GM21381 (cell line): Measurements from ENCODE around the gene ANKRD12.
"Not testable (repeated sequence)": the region's sequence is repeated elsewhere in the genome, so short reads cannot be mapped to it uniquely, and the experiment has no call there.

Experiments used
- ATAC-seq: cut with Tn5 transposase; IDR thresholded peaks from one replicate; pipeline ENCODE4 v1.9.1; 2021; ENCODE audit warnings: mild to moderate bottlenecking, moderate library complexity; ENCODE audit not compliant: unreplicated experiment

ANKRD12 gene

DNA sequence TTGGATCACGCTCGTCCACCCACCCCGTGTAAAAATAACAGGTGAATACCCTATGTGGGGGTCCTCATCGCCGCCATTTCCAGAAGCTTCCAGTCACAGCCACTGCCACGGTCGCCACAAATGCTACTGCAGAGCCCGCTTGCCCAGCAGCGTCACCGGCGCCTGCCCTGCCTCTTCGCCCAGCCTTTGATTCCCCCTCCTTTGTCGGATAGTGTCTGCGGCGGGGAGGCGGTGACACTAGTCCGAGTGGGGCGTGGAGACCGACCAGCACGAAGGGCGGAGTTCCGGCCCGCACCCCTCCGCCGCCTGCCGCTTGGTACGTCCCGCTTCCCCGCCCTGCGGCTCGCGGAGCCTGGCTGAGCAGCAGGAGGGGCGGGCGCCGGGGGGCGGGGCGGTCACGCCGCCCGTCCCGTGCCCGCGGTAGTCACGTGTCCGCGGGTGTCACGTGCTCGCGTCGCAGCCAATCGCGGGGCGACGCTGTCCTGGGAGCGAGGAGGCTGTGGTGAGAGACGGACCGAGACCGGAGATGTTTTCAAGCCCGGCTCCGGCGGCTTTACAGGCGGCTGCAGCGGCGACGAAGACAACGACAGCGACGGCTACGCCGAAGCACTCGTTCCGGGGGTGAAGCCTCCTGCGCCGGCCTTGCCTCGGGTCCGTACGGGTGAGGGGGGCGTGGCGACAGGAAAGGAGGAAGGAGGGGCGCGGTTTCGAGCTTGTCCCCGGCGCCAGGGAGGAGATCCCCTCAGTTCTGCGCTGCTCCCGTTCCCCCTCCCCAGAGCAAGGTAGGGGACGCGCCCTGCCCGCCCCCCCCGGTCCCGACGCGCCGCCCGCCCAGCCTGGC lies at the start of gene ANKRD12:
Gene ANKRD12 (plus strand): TSS at position 467 of the 841 bp plus-strand sequence. CDS start 45,652 bp downstream, outside the sequence.
- peak; percentile 68 for ATAC-seq

DNA sequence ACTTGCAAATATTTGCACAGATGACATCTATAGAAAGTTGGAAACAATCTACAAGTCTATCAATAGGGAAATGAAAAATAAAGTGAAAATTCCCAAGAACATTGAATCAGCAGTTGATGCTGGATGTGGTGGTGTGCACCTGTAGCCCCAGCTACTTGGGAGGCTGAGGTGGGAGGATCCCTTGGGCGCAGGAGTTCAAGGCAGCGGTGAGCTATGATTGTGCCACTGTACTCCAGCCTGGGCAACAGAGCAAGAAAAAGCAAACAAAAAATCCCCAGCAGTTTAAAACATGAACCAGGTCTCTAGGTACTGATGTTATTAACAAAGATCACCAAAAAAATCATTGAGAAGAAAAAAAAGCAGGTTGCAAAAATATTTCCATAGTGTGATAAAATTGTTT lies 49.4 kb upstream of the ANKRD12 start:
- no peak for ATAC-seq

DNA sequence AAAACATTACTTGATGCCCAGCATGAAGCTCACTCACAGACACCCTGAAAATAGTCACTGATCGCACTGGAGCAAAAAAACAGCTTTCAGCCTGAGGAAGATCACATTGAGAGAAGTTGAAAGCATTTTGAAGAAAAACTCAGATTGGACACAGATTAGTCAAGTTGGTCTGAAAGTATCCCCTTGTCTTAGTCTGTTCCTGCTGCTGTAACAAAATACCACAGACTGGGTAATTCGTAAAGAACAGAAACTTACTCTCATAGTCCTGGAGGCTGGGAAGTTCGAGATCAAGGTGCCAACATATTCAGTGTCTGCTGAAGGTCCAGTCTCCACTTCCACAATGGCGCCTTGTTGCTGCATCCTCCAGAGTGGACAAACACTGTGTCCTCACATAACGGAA lies 48.3 kb upstream of the ANKRD12 start:
- ATAC-seq, result no peak

DNA sequence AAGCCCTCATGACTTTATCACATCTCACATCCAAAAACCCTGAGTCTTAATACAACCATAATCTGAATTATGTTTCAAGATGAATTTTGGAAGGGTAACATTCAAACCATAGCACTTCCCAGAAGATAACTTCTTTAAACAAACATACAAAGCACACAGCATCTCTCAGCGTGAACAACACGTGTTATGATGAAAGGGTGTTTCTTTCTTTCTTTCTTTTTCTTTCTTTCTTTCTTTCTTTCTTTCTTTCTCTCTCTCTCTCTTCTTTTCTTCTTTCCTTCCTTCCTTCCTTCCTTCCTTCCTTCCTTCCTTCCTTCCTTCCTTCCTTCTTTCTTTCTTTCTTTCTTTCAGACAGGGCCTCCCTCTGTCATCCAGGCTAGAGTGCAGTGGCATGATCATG lies 47.9 kb upstream of the ANKRD12 start:
- not testable (repeated sequence) for ATAC-seq

DNA sequence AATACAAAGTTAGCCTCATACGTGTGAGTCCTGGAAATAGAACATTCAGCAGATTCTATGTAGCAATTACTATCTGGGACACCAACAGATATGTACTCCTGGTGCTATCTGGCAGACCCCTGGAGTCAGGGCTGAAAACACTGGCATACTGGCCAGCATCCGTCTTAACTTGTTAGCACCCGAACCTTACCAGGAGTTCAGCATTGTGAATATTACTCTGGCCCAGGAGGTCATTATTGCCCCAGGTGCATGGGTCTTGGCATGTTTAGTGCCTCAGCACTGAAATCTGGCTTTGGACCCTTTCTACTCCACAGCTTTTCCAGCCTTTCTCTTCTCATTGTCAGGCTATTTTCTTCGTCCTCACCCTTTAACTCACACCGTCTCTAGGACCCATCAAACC lies 46.0 kb upstream of the ANKRD12 start:
- ATAC-seq, result no peak

DNA sequence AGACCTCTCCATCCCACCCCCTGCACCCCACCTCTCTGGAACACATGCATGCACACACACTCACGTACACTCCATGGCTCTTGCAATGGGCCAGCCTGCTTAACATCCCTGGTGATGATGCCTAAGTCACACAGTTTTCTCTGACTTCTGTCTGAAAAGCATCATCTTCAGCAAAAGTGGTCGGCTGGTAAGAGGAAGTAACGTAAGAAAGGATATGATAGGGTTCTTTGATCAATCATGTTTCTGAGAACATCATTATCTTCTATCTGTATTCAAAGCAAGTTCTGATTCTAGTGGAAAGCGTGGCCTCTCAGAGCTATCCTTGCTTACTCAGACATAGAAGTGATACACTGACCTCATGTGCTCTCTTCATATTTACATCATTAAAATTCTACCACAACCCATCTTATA lies 45.5 kb upstream of the ANKRD12 start:
- no peak for ATAC-seq

DNA sequence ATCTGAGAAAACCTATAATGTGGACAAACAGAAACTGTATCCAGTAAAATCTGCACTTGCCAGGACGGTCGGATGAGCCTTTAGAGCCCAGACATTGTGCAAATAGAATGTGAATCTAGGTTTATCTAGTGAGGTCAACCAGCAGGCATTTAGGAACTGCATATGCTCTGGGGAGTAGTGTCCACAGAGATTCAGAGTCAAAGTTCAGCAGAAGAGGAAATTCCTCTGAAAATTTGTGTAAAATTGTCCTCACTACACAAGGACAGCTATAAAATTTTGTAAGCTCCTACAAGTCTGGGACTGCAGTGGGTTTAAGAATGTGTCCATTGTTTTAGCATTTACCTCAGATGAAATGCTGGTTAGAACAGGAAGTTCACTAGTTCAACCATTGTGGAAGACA lies 43.9 kb upstream of the ANKRD12 start:
- ATAC-seq, result no peak

DNA sequence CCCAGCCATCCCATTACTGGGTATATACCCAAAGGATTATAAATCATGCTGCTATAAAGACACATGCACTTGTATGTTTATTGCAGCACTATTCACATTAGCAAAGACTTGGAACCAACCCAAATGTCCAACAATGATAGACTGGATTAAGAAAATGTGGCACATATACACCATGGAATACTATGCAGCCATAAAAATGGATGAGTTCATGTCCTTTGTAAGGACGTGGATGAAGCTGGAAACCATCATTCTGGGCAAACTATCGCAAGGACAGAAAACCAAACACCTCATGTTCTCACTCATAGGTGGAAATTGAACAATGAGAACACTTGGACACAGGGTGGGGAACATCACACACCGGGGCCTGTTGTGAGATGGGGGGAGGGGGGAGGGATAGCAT lies 43.5 kb upstream of the ANKRD12 start:
- not testable (repeated sequence) for ATAC-seq

DNA sequence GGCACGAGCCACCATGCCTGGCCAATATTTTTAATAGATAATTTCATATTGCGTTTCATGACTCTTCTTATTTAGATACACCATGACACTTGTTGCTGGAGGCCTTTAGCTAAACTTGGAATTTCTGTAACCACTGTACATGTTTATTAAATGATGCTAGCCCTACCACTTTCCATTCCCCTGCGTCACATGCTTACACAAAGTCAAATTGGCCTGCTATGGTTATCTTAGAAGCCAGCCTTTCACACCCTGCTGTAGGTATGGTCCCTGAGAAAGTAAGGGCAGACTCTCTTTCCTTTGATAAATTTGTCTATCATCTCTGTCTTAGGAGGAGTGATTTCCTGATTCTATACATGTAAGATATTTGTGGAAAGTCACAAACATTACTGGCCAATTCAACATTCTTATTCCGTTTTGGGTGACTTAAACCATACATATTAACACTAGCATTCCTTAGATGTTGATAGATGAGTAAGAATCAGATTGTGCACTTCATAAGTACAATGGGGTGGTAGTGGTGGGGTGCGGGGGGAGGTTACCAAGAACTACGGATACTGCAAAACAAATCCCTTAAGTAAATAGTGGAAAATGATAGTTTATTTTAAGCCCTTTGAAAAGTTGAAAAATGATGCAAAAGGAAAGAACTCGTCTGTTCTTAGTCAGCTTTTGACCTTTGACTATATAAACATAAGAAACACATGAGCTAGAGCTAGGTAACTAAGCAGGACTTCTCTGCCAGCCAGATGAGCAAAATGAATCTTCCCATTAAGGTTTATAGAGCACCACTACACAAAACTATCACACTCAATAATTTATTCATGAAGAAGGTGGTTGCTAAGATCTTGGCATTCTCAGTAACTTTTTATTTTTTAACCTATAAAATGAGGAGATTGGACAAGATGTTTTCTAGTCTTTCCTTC lies 42.0 kb upstream of the ANKRD12 start:
- no peak for ATAC-seq

DNA sequence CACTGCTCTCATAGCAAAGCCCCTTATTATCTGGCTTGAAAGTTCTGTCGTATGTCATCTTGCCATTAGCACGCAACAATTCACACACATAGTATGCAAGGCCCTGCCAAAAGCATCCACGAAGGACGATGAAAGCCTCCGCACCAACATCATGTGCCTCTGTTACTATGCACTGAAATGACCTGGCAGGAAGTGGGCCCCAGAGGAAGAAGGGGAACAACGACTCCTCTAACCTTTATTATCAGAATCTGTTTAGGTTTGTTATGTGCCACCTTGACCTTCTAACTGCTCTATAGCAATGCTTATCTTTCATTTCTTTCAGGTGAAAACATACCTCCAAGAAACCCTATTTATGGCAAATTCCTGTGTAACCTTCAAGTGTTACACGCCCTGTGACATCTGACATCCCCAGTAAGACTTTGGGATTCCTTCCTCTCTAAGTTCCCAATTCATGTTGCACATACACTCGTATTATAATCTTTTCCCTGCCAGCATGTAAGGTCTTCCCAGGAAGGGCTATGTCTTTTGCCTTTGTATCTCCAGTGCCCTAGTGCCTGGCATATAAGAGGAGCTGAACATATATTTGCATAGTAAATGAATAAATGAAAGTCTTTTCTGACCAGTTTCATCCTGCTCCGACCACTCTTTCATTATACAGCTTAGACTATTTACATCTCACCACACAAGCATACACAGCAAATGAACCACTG lies 41.1 kb upstream of the ANKRD12 start:
- ATAC-seq, result peak; percentile 87

DNA sequence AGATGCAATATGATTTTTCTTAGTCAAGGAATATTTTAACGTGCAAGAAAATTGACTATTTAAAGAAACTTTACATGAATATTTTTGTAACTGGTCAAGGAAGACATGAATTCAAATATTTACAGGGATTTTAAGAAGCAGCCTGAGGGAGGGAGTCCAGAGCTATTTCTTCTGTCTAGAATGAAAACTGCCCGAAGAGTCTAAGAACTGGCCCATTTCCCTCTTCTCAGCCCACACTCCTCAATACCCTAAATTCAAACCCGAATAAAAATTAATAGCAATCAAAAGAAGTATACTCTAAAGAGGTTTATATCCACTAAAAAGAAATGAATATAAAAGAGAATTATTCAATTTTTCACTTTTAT lies 40.6 kb upstream of the ANKRD12 start:
- no peak for ATAC-seq

DNA sequence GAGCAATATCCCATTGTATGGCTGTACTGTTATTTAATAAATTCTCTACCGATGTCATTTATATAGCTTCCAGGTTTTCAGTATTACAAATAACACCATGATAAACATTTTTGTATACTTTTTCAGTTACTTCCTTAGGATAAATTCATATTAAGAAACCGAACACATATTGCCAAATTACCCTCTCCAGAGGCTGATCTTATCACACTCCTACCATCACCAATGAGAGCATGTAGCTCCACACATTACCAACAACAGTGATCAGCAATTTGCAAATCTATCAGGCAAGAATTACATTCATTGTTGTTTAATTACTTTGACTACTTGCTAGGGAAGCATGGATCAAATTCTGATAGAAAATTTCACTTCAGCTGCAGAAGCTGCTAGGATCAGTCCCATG lies 39.9 kb upstream of the ANKRD12 start:
- no peak for ATAC-seq

DNA sequence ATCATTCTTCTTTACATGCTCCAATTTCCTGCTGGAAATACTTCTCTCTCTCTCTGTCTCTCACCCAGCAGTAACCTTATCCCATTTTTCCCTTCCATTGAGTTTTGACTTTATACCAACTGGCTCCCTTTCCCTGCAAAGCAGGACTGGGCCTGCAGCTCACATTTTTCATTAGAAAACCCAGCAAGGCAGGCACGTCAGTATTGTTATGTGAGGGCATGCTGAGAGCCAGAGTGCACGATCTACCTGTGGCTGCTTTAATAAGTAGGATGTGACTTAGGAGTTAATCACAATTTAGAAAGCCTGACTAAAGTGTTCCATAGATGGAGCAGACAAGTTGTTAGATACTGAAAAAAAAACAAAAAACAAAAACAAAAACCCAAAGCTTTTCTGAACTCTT lies 39.2 kb upstream of the ANKRD12 start:
- ATAC-seq, result no peak

DNA sequence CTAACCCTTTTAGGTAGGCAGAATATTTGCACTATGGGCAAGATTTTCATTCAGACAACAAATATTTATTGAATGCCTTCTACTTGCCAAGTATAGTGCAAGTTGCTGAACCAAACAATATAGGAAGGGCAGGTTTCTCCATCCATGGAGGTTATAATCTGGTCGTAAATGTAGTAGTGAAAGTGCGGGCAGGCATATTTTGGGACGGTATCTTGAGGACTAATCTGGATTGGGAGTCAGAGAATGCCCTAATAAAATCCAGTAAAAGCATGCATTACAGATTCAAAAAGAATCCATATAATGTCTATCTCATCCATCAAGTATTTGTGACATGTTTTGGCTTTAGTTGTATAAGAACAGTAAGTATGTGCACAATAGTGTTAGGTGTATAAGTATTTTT lies 35.8 kb upstream of the ANKRD12 start:
- ATAC-seq, result no peak

DNA sequence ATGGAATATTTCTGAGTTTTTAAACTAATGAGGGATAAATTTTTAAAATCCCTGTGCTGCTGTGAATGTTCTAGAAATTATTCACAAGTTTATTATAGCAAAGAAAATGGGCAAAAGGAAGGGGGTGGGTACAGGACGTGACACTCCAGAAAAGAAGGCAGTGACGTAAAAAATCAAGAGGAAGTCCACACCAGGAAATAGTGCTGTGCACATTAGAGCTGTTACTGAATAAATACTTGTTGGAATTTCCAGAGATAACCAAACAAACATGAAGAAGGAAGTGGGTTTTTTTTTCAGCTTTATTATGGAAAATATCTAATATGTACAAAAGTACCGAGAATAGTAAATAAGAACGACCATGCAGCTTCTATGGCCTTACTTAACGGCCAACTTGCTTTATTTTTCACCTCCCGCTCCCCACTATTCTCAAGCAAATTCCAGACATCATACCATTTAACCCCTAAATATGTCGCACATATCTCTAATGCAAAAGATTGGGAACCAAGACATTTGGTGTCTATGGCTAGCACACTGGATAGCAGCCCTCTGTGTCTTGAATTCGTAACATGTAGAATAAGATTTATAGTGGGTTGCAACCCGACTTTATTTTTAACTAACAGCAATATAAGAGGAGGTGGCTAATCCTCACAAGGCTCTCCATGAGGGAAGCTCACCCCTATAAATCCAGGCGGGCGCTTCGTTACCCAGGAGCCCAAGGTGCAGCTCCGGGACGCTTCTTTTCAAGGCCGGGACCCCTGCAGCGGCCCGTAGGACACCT lies 34.7 kb upstream of the ANKRD12 start:
- ATAC-seq, result no peak

DNA sequence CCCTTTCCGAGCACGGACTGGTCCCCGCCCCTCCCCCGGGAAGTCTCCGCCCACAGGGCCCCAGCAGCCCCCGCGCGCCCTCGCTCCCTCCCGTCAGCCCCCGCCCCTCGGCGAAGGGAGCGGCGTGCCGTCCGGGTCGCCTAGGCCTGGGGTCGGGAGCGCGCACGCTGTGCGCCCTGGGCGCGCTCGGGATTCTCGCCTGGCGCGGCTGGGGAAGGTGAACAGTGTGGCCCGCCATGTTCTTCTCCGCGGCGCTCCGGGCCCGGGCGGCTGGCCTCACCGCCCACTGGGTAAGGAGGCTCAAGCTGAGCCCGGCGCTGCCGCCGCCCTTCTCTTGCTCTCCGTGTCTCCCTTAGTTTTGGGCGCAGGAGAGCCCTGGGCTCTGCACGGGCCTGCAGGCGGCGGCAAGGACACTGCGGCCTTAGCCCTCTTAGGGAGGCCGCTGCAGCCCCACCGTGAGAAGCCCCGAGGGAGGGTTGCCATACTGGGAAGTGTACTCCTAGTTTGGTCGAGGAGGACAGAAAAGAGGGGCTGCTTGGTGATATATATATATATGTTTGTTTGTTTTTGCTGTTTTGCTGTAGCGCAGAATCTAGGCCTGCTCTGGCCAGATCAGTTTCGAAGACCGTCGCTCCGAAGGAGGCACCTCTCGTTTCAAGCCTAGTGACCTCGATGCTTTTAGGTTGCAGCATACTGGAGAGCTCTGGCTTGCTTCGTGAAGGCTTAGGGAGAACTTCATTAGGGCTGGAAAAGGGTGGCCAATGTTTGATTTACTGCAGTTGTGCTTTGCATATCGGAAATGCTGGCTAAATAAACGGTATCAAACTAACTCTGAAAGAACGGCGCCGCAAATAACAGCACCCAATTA lies 33.8 kb upstream of the ANKRD12 start, which contains the start of gene NDUFV2:
Gene NDUFV2 (plus strand): TSS at position 192 of the 868 bp plus-strand sequence. CDS start 45 bp downstream, at position 237.
- ATAC-seq, result peak; percentile 89

DNA sequence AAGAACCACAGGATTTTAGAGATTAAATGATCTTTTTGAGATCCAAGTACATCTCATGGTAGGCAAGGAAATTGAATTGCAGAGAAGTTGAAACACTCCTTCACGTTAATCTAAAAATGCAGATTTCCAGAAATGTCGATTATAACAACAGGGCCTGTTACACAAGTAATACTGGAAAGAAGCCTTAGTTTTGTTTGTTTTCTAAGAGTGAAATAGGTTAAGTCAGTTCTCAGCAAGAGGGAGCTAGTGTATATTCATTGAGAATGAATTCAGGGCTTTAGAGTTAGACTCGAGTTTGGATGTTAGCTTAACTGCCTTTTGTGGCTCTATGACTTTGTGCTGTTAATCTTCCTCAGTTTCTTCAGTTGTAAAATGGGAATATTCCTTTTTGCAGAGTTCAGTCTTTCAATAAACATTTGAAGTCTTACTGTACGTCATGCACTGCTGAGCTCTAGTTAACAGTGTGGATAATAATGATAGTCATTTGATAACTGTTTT lies 33.2 kb upstream of the ANKRD12 start:
- no peak for ATAC-seq

DNA sequence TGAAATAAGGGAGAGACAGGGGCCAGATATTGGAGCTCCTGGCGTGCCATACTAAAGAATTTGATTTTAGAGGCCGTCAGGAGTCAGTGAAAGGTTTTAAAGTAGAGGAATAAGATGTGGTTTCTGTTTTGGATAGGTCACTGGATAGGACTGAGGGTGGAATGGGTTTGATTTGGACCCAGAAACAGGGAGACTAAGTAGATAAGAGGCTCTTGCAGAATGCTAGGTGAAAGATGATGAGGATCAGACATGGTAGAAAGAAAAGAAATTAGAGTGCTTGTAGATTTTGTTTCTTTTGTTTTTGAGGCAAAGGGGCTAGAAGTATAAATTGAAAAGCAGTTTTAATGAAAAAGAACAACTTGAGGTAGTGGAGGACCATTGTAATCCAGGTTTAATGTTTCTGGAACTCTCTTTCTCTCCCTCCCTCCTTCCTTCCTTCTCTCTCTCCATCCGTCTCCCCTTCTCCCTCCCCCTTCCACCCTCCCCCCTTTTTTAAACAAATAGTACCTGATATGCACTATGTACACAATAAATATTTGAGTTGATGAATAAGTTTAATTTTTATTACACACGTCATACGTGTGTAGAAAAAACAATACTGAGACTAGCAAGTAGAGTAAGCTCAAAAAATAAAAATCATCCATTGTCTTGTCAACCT lies 32.2 kb upstream of the ANKRD12 start:
- ATAC-seq, result no peak

DNA sequence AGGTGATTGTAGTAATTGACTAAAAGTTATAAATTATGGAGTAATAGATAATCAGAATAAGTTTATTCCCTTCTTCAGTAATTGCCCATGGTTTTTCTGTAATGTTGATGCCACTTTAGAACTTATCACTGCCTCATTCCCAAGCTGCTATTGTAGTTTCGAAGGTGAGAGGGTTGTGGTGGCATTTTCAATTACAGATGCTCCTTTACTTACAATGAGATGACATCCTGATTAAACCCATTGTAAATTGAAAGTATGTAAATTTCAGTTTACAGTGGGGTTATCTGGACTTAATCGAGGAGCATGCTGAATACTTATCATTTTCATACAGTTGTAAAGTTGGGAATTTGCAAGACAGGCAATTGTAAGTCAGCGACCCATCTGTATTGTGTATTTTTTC lies 31.2 kb upstream of the ANKRD12 start:
- ATAC-seq, result no peak
